Activated T-helper 9 cell treated with anti-CD3 and anti-CD28 coated beads, Interleukin-2, amount 50 U/mL, for 16 hours (primary cell): ENCODE data around the gene SMU1.

ENCODE experiments used
- DNase-seq: peaks from one replicate; pipeline ENCODE4 v3.0.0-alpha.2; 2020; ENCODE audit warnings: low read depth

The SMU1 gene

DNA sequence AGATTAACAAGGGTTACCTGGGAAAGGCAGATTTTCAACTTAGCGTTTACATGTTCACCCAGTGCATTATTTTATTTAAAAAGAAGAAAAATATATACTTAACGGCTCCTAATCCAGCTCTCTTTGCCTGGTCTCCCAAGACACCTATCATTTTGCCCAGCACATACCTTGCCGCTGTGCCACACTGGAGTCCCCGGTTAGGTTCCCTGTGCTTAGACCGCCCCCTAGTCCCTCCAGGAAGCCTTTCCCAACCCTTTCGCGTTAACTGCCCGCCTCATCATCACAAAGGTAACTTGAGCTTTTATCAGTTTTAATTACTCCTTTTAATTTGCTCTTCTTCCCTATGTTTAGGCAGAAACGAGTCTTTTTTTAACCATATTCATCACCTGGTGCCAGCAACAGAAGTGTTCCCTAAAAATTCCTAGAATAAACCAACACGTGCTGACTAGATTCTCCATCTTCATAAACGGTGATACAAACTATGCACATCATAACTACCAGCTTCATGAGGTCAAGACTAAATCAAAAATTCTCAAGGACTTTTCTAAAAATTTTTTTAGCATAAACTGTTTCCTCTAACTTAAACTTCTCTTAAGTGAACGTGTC lies 31.7 kb downstream of the SMU1 start:
- DNase-seq, result no peak

DNA sequence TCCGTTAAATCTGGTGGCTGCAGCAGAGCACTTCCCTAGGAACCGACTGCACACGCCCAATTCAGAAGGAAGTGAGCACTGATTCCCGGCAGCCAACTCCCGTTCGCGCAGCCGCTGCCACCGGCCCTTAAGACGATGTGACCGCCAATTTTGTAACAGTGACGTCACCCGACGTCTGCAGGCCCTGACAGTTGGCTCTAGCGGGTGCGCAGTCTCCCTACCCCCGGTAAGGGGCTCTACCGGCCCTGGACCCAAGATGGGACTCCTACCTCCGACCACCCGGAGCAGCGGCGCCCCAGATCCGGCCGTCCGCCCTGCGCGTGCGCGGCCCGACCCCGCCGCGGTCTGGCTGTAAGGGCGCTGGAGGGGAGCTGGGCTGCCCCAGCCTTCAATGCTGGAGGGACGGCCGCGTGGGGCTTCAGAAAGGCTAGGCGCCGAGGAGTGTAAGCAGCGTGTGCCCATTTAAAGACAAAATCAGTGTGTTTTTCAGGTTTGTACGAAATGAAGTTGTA lies 32.3 kb downstream of the SMU1 start:
- DNase-seq, result peak; percentile 18

DNA sequence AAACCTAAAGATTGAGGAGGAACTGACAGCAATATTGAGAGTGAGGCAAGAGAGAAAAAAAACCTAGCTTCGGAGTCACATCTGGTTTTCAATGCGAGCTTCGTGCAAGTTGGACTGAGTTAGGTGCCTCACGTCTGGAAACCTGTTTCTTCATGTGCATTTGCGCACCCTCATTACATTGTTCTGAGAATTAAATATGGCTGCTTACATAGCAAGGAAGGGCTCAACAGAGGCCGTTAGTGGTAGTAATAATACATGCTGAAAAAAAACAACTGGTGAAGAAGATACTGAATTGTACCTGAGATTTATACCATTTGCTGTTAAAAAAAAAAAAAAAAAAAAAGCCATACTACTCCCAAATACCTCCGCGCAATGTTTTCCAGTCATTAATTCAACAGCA lies 32.8 kb downstream of the SMU1 start:
- DNase-seq, result no peak

DNA sequence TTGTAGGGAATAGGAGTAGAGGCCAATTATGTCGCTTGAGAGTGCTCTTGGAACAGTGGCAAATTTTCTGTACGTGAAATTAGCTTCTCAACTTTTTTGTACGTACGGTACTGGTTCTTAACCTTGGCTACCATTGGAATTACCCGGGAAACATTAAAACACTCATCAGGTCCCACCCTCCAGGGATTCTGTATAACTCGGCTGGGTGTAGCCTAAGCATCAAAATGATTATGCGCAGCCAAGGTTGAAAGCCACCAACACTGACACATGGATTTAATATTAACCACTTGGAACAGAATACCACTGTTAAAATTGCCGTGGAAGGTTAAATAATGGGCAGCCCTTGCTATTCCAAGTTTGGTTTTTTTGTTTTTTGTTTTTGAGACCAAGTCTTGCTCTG lies 34.0 kb downstream of the SMU1 start:
- DNase-seq, result no peak

DNA sequence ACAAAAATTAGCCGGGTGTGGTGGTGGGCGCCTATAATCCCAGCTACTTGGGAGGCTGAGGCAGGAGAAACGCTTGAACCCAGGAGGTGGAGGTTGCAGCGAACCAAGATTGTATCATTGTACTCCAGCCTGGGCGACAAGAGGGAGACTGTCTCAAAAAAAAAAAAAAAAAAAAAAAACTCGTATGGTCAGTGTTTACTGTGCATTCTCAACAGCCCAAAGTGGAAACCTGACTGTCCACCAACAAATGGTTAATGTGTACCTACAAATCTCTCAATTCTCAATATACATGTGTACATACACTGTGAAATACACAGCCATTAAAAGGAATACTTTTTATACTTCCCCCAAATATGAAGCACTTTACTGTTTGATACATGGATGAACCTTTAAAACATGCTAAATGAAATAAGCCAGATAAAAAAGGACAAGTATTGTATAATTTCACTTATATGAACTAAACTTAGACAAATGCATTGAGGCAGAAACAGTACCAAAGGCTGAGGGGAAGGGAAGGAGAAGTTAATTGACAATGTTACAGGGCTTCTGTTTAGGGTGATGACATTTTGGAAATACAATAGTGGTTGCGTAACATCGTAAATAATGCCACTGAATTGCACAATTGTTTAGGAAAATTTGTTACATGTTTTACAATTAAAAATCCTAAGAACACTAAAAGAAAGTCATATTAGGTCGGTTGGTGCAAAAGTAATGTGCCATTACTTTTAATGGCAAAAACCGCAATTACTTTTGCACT lies 34.9 kb downstream of the SMU1 start:
- no peak for DNase-seq

DNA sequence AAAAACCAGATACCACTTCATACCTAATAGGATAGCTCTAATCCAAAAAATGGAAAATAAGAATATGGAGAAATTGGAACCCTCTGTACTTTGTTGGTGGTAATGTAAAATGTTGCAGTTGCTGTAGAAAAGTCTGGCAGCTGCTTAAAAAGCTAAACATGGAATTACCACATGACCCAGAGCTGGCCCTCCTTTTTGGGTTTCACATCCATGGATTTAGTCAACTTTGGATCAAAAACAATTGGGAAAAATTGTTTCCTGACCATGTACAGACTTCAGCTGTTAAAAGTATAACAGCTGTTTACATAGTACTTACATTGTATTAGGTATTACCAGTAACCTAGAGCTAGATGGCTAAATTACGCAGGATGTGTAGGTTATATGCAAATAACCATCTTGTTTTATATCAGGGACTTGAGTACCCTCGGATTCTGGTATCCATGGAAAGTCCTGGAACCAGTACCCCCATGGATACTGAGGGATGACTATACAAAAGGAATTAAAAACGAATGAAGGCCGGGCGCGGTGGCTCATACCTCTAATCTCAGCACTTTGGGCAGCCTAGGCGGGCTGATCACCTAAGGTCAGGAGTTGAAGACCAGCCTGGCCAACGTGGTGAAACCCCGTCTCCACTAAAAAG lies 35.6 kb downstream of the SMU1 start:
- DNase-seq, result no peak

DNA sequence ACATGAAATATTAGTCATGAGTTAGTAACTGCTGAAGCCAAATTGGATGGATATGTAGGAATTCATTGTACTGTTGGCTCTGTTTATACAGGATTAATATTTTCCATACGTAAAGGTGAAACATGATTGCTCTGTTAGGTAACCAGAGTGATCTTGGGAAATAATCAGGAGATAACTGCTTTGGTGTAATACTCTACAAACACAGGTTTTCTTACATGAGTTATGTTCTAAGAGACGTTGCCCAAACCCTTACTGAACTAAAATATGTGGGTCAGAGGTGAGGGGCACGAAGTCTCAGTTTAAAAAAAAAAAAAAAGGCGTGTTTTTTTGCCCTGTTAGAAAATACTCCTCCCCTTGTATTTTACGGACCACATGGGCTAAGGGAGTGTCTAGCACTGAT lies 43.6 kb downstream of the SMU1 start:
- DNase-seq, result no peak

DNA sequence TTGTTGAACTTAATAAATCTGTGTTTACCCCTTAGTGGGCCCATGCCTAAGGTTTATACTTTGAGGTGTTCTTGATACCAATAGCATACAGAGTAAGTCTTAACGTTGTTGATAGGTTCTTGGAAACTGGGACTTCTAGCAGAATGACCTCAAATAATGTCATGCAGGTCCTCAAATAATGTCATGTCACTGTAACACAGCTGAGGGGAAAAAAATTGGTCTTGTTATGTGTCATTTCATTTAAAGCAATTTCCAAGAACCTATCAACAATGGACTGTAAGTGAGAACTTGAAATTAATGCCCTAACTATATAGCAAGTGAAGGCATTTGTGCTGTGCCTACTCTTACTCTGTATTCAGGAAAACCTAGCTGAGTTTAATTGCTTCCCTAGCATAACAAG lies 44.2 kb downstream of the SMU1 start:
- DNase-seq, result no peak

DNA sequence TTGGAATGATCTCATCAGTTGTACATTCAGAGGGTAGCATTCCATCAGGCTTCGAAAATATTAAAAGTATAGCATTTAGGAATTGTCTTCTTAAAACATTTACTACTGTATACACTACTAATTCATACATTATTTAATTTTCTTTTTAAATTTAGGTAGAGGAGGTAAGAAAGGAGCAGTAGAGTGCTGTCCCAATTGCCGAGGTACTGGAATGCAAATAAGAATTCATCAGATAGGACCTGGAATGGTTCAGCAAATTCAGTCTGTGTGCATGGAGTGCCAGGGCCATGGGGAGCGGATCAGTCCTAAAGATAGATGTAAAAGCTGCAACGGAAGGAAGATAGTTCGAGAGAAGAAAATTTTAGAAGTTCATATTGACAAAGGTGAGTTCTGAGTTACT lies 46.2 kb downstream of the SMU1 start:
- no peak for DNase-seq

DNA sequence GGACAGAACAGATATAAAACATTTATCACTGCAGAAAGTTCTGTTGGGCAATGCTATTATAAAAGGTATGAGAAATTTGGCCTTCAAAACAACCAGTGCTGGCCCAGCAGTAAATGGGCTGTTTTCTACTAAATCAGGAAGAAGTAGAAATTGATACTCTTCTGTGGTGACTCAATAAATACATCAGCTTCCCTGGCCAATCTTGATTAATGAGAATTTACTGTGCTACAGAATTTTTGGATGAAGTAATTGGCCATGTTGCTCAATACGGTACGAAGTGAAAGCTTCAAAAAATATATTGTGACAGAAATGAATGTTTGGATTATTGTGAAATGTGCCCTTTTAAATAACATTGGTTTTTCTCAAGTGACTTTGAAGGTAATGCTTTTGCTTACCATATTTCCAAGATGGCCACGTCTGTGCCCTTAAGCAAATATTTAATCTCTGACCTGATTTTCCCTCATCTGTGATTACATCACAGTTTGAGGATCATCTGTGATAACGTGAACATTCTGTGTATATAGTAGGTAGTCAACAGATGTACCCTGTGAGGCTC lies 47.2 kb downstream of the SMU1 start:
- no peak for DNase-seq

DNA sequence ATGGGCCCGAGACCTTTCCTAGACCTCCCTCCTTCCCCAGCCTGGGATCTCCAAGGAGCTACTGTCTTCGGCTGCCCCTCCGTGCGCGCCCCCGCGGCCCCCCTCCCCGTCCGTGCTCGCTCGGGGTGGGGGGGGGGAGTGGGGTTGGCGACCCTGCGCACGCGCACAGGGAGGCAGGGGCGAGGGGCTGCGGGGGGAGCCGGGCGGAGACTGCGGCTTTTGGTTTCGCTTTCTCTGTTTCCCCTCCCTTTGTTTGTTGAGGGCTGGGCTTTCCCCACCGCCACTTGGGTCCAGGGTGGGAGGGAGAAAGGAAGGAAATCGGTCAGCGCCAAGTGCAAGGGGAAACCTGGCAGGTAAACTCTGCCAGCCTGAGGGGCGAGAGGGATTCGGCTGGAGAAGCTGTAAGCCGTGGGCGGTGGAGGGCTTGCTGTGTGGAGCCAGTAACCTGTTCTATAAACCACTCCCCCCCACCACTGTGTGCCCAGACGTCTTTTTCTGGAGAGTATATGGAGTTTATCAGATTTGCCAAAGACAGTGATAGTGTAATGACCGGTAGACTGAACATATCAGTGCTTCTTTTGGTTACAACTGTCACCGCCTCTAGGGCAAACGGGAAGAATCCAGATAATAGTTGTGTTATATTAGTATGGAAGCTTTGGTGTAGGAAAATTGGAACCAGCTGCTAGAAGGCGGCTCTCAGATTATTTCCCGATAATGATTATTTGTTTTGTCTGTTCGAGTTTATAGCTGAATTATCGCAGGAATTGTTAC lies 50.7 kb downstream of the SMU1 start:
- DNase-seq, result peak; percentile 76

DNA sequence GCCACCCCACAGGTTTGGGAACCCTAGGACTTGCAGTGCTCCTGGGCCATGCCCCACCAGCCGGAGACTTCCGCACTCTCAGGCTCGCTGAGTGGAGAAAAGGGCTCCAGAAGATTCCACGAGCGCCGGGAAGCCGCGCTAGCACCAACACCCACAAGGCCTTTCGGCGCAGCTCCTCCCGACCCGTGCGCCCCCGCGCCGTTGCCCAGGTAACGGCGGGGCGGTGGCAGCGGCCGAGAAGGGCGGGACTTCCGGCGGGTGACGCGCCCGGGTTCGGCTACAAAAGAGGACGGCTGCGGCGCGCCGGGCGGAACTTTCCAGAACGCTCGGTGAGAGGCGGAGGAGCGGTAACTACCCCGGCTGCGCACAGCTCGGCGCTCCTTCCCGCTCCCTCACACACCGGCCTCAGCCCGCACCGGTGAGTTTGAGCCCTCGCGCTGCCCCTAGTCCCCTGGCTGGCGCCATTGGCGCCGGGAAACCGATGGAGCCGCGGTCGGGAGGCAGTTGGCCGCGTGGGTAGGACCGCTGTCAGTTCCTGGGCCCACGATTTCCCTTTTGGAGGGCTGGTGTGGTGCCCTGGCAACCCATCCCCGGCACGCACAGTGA lies 51.4 kb downstream of the SMU1 start, which contains the start of gene DNAJA1:
Gene DNAJA1 (plus strand): TSS at position 308 of the 606 bp plus-strand sequence. CDS start 1,212 bp downstream, outside the sequence.
- peak; percentile 96 for DNase-seq

DNA sequence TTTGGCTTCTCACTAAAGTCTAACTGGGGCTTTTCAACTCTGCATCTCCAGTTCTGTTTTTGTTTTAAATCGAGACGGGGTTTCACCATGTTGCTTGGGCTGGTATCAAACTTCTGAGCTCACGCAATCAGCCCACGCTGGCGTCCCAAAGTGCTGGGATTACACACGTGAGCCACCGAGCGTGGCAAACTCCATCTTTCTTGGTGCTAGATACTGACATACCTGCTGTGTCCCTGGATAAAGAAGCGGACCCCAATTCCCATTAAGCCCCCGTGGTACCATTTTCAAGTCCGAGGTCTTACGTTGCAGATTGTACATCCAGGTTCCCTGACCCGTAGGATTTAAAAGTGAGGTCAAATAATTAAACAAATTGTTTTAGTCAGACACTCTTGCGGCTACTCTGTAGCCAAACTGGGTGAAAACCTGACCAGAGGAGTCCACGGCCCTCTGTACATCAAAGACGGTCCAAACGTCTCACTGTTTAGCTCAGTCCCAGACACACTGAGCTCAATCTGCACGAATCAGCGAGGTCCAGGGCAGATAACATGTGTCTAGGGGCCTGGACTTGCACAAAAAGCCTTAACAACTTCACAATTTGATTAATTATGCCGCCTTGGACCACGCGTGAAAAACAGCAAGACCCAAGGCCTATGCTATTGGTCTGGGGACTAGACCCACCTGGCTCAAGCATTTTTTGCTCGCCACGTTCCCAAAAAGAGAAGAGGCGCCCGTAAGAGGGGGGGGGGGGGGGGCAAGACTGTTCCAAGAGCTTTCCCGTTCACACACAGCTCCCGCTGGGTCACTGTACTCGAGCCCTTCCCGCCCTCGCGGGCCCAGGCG lies 52.1 kb downstream of the SMU1 start:
- no peak for DNase-seq

DNA sequence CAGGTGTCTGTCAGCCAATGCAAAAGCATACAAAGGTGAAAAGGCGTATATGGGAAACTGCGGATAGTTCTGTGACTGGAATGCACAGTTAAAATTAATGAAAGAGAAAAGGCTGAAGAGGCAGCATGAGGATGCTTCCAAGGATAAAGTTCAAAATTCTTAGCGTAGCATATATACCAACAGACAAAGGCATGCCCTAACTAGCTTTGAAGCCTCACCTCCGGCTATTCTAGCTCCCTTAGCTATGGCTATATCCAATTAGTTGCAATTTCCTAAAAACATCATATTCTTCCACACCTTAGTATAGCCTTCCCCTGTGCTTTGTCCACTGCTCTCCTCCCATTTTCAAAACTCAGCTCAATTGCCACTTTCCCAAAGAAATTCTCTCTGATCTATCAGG lies 52.8 kb downstream of the SMU1 start:
- DNase-seq, result no peak

DNA sequence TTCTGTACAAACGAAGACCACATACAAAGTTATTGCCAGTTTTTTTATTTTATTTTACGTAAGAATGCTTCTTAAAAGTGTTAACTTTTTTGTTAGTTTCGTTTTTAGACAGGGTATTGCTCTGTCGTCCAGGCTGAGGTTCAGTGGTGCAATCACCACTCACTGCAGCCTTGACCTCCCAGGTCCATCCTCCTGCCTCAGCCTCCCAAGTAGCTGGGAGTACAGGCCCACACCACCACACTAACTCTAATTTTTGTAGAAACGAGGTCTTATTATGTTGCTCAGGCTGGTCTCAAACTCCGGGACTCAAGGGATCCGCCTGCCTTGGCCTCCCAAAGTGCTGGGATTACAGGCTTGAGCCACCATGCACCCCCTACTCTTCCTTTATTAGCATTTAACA lies 53.7 kb downstream of the SMU1 start:
- no peak for DNase-seq

DNA sequence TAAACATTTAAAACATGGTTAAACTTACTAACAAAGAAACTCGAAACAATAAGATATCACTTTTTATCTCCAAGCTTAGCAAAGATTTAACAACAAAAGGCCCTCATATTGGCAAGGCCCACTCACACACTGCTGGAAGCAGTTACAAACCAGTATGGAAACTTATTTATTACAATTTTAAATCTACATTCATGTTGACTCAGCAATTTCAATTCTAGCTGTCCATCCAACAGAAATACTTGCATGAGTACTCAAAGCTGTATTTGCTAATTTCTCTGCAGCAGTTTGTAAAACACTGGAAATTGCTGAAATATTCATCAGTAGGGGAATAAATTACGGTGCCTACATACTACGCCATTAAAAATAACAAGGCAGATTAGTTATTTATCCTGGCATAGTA lies 54.2 kb downstream of the SMU1 start:
- DNase-seq, result no peak

DNA sequence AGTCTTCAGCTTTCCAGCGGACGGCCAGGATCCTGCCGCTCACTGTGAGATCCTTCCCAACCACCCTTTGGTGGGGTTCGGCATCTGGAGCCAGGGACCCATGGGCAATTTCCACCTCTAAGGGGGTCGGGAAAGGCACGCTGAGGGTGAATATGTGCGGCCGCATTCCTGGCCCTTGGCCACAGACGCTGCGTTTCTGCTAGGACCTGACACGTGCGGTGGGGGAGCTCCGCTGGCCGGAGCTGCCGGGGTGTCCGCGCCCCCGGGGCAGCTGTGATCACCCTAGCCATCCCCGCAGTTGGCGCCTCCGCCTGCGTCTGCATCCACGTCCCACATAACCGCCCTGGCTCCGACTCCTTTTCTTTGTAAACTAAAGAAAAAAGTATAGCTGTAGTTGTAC lies 56.7 kb downstream of the SMU1 start:
- no peak for DNase-seq

DNA sequence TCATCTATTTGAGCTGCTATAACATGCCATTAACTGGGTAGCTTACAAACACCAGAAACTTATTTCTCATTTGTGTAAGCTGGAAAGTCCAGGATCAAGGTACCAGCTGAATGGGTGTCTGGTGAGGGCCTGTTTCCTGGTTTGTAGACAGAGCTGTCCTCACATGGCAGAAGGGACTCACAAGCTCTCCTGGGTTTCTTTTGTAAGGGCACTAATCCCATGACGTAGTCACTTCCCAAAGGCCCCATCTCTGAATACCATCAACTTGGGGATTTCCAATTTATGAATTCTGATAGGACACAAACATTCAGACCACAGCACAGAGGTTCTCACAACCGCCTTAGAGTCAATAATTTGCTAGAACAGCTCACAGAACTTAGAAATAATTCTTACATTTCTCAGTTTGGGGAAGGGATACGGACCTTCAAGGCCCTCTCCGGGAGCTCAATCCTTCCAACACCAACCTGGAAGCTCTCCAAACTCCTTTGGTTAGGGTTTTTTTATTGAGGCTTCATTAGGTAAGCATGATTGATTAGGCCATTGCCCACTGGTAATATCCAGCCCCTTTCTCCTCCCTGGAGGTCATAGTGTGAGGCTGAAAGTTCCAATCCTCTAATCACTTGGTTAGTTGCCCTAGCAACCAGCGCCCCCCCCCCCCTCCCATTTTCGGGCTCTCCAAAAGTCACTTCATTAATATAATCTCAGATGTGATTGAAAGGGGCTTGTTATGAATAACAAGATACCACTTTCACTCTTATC lies 59.0 kb downstream of the SMU1 start:
- no peak for DNase-seq

DNA sequence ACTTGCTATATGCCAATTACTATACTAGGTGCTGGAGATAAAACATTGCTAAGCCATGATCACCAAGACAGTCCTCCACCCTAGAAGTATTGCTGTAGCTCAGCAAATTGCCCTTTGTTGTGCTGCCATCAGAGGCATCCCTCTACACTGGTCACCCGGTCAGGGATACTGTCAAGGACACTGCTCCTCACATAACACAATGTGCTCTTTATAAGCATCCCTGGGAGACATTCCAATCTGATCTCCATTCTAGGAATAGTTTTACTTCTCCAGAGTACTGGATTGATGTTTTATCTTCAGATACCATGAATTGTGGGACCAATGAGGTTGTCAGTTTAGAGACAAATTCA lies 61.8 kb downstream of the SMU1 start:
- no peak for DNase-seq
